Measurements from ENCODE around the gene MITF.

DNA sequence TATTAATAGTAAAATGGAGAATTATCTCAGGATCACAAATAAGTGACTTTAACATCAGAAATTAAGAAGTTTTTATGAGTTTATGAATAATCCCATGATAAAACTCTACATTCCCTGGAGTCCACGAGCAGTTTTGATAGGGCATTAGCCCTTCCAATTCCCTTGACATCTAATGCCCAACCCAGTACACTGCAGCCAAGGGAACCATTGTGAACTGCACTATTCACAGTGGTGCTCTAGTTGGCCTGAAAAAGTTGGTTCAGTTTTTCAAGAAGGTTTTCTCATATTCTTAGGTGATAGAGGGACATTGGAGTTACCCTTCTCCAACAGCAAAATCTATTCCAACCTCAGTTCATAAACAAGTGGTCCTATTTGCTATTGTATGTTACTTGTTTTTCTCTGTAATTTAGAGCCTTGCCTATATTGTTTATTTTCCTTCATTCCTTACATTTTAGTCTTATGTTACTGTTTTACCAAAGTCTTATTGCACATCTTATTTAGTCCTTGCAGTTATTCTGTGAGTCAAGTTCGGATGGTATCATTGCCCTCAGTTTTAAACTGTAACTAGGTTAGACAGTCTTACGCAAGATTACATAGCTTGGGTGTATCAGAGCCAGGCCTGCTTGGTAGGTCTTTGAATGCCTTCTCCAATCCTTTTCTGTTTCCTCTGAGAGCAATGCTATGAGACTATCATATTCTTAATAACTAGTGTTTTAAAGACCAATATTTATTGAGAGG, 202.3 kb downstream of the MITF start:
- no peak for TF ChIP-seq EZH2 (IDR thresholded peaks at IDR 0.05)
- TF ChIP-seq POLR2AphosphoS5 (IDR thresholded peaks at IDR 0.05; ENCODE audit: borderline replicate concordance, low read depth, low read length) = no peak
